Measurements from ENCODE around the gene NXF1. TPM values are rescaled to one million over a fixed set of nuclear protein-coding genes. Genes with fewer than 3 reads are reported as not detected.

Gene NXF1
- total and polyA plus RNA-seq, 10 donors = 83.1 to 271 (median 118) TPM

GRCh38 chr11:62778441-62778840 lies 26.8 kb downstream of the NXF1 start:
- no peak for DNase-seq
- WGBS, 5 donors = 89 to 95% (median 90%) methylated on average over 3 of the region's 3 CpGs
- Histone ChIP-seq H3K27me3 (replicated peaks in 1 of 7) (no peaks in the 10 kb centered on the region), H3K27ac (no peak overlapping the region), H3K4me3 (no peak overlapping the region), H3K36me3 (peaks cover 0 to 87% (median 53%) of the 10 kb centered on the region in 6 donors), H3K9me3 (no peaks in the 10 kb centered on the region), H3K4me1 (peaks cover 0 to 13% (median 0%) of the 10 kb centered on the region in 6 donors)
- TF ChIP-seq POLR2AphosphoS5 (IDR thresholded peaks at IDR 0.05) (no peak), CTCF (IDR thresholded peaks at IDR 0.05 in 8 of 11, conservative IDR thresholded peaks at IDR 0.05 in 3 of 11) (no peak), POLR2A (IDR thresholded peaks at IDR 0.05) (no peak)
- intact Hi-C loops (cut with DNase I; ENCODE audit: low total_unique reads) = no loop called here

- Histone ChIP-seq H3K27me3 (replicated peaks in 1 of 7) (no peaks in the 10 kb centered on the region), H3K4me3 (no peak overlapping the region), H3K4me1 (peaks cover 1 to 24% (median 5%) of the 10 kb centered on the region in 6 donors), H3K27ac (no peak overlapping the region), H3K9me3 (no peaks in the 10 kb centered on the region), H3K36me3 (peaks cover 0 to 76% (median 48%) of the 10 kb centered on the region in 6 donors)
- intact Hi-C loops (cut with DNase I; ENCODE audit: low total_unique reads) = no loop called here
- TF ChIP-seq CTCF (IDR thresholded peaks at IDR 0.05 in 8 of 11, conservative IDR thresholded peaks at IDR 0.05 in 3 of 11) (no peak), POLR2AphosphoS5 (IDR thresholded peaks at IDR 0.05) (no peak), POLR2A (IDR thresholded peaks at IDR 0.05) (no peak)
- no peak for DNase-seq
- 71 to 87% (median 79%) methylated on average over 2 of the region's 2 CpGs for WGBS, 5 donors
These were observed 27.9 kb downstream of the NXF1 start for GRCh38 chr11:62777389-62777788.

GRCh38 chr11:62775646-62776045 lies 29.6 kb downstream of the NXF1 start:
- Histone ChIP-seq H3K36me3 (peaks cover 0 to 60% (median 42%) of the 10 kb centered on the region in 6 donors), H3K27me3 (replicated peaks in 1 of 7) (no peaks in the 10 kb centered on the region), H3K4me3 (no peak overlapping the region), H3K9me3 (no peaks in the 10 kb centered on the region), H3K4me1 (peaks cover 10 to 39% (median 18%) of the 10 kb centered on the region in 6 donors), H3K27ac (peak overlapping the region in 3 of 8 donors; percentile 2 to 69 (median 31))
- 94 to 98% (median 97%) methylated on average over 16 to 17 of the region's 17 CpGs for WGBS, 5 donors
- intact Hi-C loops (cut with DNase I; ENCODE audit: low total_unique reads) = no loop called here
- TF ChIP-seq CTCF (IDR thresholded peaks at IDR 0.05 in 8 of 11, conservative IDR thresholded peaks at IDR 0.05 in 3 of 11) = no peak
- no peak for TF ChIP-seq POLR2A (IDR thresholded peaks at IDR 0.05)
- TF ChIP-seq POLR2AphosphoS5 (IDR thresholded peaks at IDR 0.05) = no peak
- no peak for DNase-seq

GRCh38 chr11:62774407-62774806 lies 30.8 kb downstream of the NXF1 start:
- H3K27me3 ChIP-seq (replicated peaks in 1 of 7) = no peaks in the 10 kb centered on the region
- no peaks in the 10 kb centered on the region for H3K9me3 ChIP-seq
- peak overlapping the region in 3 of 8 donors; percentile 5 to 69 (median 31) for H3K27ac ChIP-seq
- peaks cover 16 to 51% (median 29%) of the 10 kb centered on the region in 6 donors for H3K4me1 ChIP-seq
- no peak for DNase-seq
- intact Hi-C loops (cut with DNase I; ENCODE audit: low total_unique reads) = no loop called here
- H3K36me3 ChIP-seq = peaks cover 0 to 47% (median 35%) of the 10 kb centered on the region in 6 donors
- WGBS, 5 donors = 94 to 96% (median 95%) methylated on average over 6 of the region's 6 CpGs
- TF ChIP-seq CTCF (IDR thresholded peaks at IDR 0.05 in 8 of 11, conservative IDR thresholded peaks at IDR 0.05 in 3 of 11) = no peak
- TF ChIP-seq POLR2AphosphoS5 (IDR thresholded peaks at IDR 0.05) = no peak
- TF ChIP-seq POLR2A (IDR thresholded peaks at IDR 0.05) = no peak
- no peak overlapping the region for H3K4me3 ChIP-seq

Measured in spleen (tissue), 11 donors.